GM18868 (cell line): ENCODE measurements around the gene SUGCT.
"Not testable (repeated sequence)": the region's sequence is repeated elsewhere in the genome, so short reads cannot be mapped to it uniquely, and the experiment has no call there.

Experiments
- ATAC-seq: cut with Tn5 transposase; IDR thresholded peaks from one replicate; pipeline ENCODE4 v1.9.1; 2021; ENCODE audit warnings: mild to moderate bottlenecking, moderate library complexity; ENCODE audit not compliant: unreplicated experiment

SUGCT gene

DNA sequence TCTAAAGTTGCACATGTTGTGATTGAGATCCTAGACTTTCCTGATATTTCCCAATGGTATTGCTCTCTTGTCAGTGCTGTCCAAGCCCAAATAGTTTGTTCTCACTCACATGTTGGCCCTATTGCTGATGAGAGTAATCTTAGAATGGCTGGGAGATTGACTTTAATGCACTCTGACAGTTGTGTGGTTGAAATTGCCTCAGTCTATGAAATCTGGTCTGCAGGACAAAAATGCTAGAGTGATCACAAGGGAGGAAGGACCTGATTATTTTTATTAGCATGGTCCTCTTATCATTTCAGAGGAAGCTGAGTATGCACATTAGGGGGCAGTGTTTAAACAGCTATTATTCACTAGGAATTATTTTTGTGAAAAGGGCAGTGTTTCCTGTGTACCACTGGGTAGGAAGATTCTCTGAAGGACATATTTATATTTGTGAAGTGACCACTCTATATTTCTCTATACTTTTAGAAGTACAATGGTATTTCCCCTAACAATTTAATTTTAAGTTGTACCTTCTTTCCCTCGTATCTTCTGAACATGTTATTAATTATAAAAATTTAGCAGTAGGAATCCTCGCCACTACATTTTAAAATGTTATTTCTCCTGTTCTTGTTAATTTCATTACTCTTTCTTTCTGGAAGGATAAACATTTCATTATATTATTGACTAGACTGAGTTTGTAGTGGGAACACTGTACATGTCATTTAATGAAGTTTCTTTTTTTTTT is 64.4 kb downstream of the SUGCT start:
- ATAC-seq, result no peak

DNA sequence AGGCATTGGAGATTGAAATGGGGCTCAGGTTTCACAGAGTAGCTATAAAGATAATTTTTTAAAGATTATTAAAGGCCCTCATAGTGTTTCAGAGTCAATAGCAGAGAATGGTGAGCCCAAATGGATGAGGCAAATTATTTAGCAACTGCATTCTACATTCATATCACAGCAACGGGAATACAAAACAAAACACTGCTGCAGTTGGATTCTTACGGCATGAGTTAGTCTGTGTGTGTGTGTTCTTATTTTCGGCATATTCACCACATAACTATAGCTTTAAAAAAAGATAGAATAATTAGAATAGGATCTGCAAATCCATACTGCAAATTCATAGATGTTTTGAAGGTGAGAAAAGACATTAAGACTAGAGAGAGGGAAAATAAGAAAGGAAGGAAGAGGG is 66.0 kb downstream of the SUGCT start:
- ATAC-seq, result no peak

DNA sequence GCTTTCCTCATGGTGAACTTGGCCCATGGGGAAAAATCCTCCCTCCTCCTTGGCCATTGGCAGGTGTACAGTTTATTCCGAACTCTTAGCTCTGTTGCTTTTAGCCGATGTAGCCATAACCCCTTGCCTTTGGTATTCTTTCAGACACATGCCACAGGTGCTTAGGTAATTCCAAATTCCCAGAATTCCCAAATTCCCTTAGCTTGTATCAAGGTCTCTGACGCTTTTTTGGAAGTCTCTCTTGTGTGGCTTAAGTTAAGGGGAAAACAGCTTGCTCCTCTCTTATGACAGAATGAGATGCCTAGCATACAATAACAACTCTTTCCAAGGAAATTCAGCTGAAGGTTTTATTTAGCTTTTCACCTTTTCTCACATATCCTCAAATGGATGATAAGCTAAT is 68.0 kb downstream of the SUGCT start:
- no peak for ATAC-seq

DNA sequence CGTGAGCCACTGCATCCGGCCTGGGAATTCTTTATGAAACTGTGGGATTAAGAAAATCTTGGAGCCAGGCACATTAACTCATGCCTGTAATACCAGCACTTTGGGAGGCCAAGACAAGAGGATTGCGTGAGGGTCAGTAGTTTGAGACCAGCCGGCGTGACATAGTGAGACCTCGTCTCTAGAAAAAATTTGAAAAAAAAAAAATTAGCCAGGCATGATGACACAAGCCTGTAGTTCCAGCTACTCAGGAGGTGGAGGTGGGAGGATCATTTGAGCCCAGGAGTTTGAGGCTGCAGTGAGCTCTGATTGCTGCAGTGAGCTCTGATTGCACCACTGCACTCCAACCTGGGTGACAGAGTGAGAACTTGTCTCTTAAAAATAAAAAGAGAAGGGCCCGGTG is 69.8 kb downstream of the SUGCT start:
- no peak for ATAC-seq

DNA sequence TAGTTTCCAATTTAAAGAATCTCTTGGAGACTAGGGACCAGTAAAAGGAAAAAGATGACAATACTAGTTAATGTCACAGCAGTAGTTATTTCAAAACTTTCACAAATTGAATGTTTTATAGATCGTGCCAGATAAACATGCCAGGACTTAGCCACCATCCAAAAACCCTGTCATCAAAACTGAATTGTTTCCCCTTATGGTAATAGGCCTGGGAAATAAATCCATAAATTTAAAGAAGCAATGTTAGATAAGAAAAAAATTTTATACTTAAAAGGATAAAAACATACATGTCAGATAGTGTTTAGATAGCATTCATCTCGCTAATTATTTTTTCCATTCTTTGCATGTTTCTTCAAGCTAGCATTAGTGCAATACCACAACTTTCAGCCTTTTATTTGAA is 71.2 kb downstream of the SUGCT start:
- ATAC-seq, result no peak

DNA sequence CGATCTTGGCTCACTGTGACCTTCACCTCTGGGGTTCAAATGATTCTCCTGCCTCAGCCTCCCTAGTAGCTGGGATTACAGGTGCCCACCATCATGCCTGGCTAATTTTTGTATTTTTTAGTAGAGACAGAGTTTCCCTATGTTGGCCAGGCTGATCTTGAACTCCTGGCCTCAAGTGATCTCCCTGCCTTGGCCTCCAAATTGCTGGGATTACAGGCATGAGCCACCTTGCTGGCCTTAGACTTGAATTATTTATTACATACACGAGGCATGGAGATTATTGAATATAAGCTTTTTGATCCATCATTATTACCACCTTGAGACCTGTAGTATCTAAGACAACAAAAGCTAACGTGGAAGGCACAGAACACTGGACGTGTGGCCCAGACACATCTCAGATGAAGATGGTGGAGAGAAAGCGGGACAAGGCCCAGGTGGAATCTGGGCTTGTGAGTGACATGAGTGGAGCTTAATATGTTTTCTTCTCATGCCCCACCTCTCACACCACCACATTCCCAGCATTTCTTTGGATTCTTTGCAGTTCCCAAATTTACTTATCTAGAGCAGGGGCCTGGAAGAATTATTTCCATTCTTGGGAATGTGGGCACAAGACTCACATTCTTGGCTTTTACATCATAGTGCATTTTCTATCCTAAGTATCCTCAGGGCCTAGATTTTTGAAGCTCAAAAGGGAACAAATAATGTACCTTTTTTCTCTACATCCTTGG is 76.6 kb downstream of the SUGCT start:
- ATAC-seq, result no peak

DNA sequence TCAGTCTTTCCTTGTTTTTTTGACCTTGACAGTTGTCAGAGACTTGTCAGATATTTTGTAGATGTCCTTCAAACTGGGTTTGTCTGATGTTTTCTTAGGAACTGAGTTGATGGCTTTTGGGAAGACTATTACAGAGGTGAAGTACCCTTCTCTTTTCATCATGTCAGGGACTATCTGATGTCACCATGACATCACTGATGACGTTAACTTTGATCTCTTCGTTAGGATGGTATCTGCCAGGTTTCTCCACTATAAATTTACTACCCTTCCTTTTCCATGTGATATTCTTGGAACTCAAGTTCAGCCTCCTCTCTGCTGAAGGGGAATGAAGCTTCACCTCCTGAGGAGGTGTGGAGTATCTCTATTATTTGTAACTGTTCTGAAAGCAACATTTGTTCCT is 78.5 kb downstream of the SUGCT start:
- ATAC-seq, result no peak

DNA sequence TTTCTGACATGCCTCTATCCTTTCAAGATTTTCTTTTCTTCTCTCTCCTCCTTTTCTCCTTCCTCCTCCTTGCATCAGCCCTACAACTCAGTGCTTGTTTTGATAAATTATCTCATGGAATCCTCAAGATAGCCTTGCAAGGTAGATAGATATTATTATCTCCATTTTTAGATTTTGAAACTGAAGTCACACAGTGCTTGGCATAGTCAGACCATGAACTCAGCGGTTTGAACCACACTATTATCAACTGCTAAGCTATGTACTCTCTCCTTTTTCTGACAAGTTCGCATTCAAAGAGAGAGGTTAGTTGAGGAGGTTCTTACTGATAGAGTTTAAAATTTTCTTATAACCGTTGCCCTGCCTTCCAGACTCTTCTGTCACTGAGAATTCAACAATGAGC is 79.1 kb downstream of the SUGCT start:
- ATAC-seq, result no peak

DNA sequence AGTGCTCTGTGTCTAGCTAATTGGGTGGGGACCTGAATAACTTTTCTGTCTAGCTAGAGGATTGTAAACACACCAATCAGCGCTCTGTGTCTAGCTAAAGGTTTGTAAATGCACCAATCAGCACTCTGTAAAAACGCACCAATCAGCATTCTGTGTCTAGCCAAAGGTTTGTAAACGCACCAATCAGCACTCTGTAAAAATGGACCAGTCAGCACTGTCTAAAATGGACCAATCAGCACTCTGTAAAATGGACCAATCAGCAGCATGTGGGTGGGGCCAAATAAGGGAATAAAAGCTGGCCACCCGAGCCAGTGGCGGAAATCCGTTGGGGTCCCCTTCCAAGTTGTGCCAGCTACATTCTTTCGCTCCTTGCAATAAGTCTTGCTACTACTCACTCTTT is 83.8 kb downstream of the SUGCT start:
- not testable (repeated sequence) for ATAC-seq

DNA sequence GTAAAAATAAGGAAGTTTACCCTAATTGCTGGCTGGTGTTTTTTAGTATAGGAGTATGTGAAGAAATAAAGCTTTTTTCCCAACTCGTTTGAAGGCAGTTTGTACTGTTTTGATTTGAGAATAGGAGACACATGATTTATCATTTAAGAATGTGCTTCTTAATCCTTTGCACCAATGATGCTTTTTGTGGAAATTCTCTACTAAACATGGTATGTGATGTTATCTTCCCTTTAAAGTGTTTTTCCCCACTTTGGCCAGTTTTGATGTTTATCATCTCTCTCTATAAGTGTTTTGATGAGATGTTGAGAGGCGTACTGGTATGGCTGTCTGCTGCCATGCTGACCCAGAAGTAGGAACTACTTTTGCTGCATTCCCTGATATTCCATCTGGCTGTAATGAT is 85.1 kb downstream of the SUGCT start:
- ATAC-seq, result no peak

DNA sequence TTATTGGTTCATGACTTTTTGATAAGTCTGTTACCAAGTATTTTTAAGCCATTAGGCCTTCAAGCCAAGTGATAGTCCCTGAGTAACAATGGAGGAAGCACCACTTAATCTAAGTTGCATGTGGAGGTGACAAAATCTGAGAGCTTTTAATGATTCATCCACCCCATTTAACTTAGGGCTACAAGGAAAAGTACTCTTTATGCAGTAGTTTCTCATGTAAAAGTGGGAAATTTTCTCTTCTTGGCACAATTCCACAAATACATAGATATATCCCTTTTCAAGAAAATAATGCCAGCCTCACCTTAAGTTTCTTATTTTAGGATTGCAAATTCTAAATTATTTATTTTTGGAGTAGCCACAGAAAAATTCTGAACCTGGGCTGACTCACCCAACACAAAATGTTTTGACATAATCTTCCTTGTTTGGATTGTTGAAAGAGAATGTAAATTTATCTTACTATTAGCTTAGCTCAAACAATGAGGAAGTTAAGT is 85.7 kb downstream of the SUGCT start:
- ATAC-seq, result no peak

DNA sequence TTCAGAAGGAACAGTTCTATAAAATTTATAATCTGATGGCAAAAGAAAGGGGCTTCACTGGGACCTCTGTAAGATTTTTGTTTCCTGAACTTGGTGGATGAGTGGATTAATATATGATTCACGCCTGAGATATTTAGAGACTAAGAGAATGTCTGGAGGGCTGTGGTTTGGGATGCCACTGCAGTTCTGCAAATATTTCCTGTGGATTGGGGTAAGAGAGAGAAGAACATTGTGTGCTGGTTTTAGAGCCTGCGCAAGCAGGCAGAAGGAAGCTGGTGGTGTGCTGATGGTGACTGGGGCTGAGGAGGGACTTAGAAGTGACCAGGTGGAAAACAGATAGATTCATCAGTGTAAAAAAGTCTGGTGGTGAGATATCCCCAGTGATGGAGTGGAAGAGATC is 87.0 kb downstream of the SUGCT start:
- no peak for ATAC-seq

DNA sequence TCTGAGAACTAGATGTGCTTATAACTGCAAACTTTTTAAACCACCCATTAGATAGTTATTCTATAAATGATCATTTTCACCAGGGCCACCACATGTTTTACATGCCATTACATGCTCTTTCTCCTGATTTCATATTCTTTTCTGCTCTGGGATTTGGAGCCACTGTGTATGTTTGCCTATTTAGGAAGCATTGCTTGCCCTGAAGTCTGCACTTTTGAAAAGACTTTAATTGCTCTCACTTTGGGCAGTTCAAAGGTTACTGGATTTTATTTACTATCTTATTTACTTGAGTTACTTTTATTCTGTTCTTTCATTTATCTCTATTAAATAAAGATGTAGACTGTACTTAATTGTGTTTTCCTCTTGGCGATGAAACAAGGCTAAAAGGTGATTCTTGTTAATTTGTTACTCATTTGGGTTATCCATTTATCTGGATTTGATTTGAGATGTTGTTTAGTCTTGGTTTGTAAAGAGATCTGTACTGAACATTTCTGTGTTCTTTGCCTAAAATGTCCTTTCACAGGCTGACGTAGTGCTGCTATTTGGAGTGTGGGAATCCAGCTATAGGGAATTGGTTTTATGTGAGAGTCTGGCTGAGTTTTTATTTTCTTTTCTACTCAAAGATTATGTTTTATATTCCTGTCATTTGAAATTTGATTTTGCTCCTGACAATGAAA is 88.8 kb downstream of the SUGCT start:
- no peak for ATAC-seq

DNA sequence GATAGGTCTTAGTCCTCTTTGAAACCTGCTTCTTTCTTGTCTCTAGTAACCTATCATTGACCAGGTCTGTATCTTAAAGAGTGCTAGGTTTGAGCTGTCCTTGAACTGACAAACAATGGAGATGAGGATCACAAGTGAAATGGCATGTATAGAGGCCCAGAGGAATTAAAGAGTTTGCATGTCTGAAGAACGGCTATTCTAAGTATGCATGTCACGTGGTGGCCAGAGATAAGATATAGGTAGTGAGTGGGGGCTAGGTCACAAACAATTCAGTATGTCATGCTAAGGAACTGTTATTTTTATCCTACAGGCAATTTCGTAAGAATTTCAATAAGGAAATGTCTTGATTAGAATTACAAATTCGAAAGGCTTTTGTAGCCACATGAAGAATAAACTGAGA is 95.3 kb downstream of the SUGCT start:
- ATAC-seq, result no peak

DNA sequence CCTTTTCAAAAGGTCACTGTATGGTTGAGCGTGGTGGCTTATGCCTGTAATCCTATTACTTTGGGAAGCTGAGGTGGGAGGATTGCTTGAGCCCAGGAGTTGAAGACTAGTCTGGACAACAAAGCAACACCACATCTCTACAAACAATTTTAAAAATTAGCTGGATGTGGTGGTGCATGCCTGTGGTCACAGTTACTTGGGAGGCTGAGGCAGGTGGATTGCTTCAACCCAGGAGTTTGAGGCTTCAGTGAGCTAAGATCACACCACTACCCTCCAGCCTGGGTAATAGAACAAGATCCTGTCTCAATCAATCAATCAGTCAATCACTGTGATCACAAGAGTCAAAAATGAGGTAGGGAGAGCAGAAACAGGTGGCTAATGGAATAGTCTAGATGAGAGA is 97.0 kb downstream of the SUGCT start:
- ATAC-seq, result no peak

DNA sequence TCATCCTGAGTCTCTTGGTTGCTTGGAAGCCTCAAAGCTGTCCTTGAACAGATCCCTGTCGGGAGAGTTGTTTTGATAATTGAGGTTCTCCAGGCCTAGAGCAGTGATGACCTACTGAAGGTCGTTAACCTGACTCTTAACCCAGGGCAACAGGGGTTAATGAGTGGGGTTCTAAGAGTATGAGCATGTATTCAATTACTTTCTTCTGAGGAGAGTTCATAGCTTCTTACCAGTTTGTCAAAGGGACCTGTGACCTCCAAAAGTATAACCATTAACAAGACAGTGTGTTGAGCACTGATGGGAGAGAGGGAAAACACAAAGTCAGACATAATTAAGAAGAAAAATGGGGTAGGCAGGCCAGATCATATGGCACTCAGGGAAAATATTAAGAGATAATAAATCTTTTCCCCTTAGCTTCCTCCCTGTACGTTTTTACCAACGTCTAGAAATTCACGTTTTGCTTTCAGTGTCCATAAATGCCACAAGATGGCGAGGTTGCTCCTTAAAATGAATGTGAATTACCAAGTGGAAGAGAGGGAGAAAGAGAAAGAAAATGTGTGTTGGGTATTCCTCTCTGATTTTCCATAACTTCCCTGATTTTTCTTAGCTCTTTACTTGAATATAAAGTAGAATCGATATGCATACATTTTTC is 97.6 kb downstream of the SUGCT start:
- ATAC-seq, result peak; percentile 54

DNA sequence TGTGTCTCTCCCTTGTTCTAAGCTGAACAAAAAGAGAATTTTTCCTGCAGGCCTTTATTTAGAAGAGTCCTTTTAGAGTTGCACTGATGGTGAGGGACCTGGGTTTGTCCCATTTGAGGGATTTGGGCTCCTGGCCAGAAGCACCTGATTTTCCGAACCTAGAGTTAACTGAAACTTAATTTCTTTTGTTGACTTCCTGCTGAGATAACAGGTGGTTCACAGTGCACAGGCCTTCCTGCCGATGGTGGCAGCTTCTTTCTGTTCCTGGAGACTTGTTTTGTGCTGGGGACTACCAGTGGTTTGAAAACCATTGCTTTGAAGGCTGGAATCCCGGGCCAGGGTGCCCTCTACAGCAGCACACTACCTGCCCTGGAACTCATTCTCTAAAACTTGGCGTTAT is 99.2 kb downstream of the SUGCT start:
- ATAC-seq, result no peak

DNA sequence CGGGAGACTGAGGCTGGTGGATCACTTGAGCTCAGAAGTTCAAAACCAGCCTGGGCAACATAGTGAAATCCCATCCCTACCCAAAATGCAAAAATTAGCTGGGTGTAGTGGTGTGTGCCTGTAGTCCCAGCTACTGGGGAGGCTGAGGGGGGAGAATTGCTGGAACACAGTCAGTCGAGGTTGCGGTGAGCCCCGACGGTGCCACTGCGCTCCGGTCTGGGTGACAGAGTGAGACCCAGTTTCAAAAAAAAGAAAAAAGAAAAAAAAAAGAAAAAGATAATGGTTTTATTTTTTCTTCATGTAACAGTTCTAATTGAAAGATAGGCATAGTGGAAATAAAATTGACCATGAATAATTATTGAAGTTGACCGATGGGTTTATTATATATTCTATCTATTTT is 99.9 kb downstream of the SUGCT start:
- no peak for ATAC-seq

DNA sequence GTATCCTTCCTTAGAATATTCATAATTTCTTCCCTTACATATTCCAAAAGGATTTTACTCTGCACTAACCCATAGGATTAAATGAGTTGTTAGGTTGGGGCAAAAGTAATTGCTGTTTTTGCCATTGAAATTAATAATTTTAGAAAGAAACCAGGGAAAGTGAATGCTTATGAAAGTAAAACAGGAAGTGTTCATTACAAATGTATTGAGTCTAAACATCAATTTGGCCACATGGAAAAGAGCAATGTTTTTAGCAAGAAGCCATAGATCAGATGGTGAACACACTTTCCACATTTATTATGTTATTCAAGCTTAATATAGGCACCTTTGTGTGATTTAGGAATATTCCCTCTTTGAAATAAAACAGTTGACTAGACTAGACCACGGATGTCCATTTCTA is 102.9 kb downstream of the SUGCT start:
- no peak for ATAC-seq

DNA sequence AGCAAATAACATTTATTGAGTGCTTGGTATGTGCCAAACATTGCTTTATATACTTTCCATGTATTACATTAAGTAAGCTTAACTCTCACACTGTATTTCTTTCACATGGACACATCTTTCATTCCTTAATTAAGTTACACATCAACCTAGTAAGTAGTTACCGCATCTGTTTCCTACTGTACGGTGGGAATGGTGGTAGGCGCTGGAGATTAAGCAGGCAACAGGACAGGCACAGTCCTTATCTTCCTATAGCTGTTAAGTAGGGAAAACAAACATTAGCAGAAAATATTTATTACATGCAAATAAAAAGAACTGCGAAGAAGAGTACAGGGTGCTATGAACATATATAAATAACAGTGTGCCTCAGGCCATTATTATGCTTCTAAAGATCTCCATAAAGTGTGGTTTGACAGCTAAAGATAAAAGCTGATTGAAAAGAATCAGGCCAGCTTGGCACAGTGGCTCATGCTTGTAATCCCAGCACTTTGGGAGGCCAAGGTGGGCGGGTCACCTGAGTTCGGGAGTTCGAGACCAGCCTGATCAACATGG is 105.0 kb downstream of the SUGCT start:
- ATAC-seq, result no peak

DNA sequence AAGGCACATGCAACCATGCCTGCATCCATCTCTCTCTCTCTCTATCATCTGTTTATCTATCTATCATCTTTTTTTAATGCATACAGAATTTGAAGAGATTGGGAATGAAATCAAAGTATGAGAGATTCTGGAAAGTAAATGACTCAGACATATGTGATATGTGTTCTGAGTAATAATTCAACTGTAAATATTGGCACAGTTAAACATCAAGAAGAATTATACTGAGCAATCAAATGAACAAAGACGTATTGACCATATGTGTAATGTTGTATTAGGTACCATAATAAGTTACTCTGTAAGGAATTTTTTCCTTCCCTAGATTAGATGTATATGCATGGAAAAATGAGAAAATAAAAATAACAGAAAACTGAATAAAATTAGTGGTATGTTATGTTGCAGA is 108.3 kb downstream of the SUGCT start:
- ATAC-seq, result no peak
